ENCODE data around the gene TRAF7.

DNA sequence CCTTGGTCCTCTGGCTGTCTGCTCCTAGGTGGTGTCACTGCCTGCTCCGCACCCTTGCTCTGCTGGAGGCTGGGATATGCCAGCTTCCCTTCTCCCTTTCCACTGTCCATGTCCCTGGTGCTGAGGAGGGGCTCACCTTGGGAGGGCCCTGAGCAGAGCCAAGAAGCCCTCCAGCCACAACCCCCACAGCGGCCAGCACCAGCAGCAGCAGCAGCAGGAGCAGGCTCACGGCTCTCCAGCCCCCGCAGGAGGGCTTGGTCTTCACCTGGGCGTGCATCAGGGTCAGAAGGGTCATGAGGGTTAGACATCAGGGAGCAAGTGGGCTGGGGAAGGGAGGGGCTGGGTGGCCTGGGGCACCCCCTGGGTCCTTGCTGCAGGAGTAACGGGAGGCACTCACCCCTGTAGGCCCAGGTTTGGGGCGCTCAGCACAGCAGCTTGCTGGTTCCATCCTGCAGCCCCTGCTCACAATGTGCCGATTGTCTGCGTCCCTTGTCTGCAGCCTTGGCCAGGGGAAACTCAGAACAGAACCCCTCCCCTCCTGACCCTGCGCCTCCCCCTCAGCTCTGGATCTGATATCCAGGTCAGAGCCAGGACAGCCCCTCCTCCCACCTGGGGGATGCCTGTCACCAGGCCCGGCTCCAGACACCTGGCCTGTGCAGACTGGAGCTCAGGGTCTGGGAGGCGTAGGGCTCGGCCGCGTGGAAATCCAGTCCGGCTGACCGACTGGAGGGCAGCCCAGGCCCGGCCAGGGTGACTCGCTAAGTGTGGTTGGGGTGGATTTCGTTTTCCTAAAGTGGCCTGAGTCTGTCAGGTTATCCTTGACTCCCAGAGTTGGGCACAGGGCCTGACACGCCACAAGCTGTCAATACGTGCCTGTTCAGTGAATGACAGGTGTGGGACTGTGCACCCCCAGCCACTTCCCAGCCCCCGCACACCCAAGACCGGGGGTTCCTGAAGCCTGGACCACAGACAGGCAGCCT lies 55.1 kb downstream of the TRAF7 start, which contains the start of gene BRICD5:
- TF ChIP-seq CTCF (IDR thresholded peaks at IDR 0.05): no peak
- TF ChIP-seq EZH2 (IDR thresholded peaks at IDR 0.05; ENCODE audit: borderline replicate concordance, insufficient read depth, low read depth, low read length, poor library complexity, severe bottlenecking): no peak
